Caco-2 (cell line): Measurements from ENCODE around the gene EFHC1. TPM values are rescaled to one million over a fixed set of nuclear protein-coding genes. Genes with fewer than 3 reads are reported as not detected.

Experiments
- BruUV-seq: library from RNA; stranded (reverse); fragments of 400-500 nt; replicated peaks from 2 replicates; lab custom pipeline; 2021; lab: Mats Ljungman, UMichigan
- CTCF ChIA-PET: fragments of 300-600 bp; sonication (Branson Sonifier 250); formaldehyde crosslinking; loops from one replicate; lab custom pipeline; 2022; ENCODE audit warnings: antibody characterized with exemption; lab: Charles Lee
- POLR2A ChIA-PET: fragments of 300-600 bp; sonication (Branson Sonifier 250); formaldehyde crosslinking; loops from one replicate; lab custom pipeline; 2022; ENCODE audit warnings: antibody characterized with exemption; lab: Charles Lee
- DNase-seq, 2 experiments: peaks; one replicate each; pipeline versions ENCODE4 v3.0.0 to v3.0.0-alpha.2; 2020 to 2022
- H3K27me3 ChIP-seq: replicated peaks from 2 replicates; pipeline ENCODE4 v1.6.0; 2011; ENCODE audit warnings: low read length; ENCODE audit not compliant: control insufficient read depth, insufficient read depth
- H3K36me3 ChIP-seq: 2 replicates; pipeline ENCODE4 v1.5.1; 2011; ENCODE audit warnings: low read length; ENCODE audit not compliant: control insufficient read depth, insufficient read depth
- H3K4me1 ChIP-seq: fragments of 250-450 bp; sonication (Bioruptor Pico); 2 replicates; pipeline ENCODE4 v1.5.1; 2020; ENCODE audit warnings: mild to moderate bottlenecking
- H3K4me3 ChIP-seq: 2 replicates; pipeline ENCODE4 v1.5.1; 2011; ENCODE audit warnings: low read depth, mild to moderate bottlenecking, control low read depth, low read length
- H3K9me3 ChIP-seq: fragments of 250-450 bp; sonication (Bioruptor Pico); 2 replicates; pipeline ENCODE4 v1.5.1; 2020; ENCODE audit warnings: mild to moderate bottlenecking, moderate library complexity
- H3K27ac Mint-ChIP-seq: one replicate; pipeline ENCODE4 v1.8.0; 2022; ENCODE audit warnings: mixed read lengths; ENCODE audit not compliant: unreplicated experiment
- H3K27me3 Mint-ChIP-seq: one replicate; pipeline ENCODE4 v1.8.0; 2022; ENCODE audit warnings: mixed read lengths; ENCODE audit not compliant: insufficient read depth, unreplicated experiment
- H3K36me3 Mint-ChIP-seq: one replicate; pipeline ENCODE4 v1.8.0; 2022; ENCODE audit warnings: mild to moderate bottlenecking, mixed read lengths; ENCODE audit not compliant: insufficient read depth, unreplicated experiment
- H3K4me1 Mint-ChIP-seq: one replicate; pipeline ENCODE4 v1.8.0; 2022; ENCODE audit warnings: low read depth, mixed read lengths; ENCODE audit not compliant: unreplicated experiment
- H3K4me3 Mint-ChIP-seq: one replicate; pipeline ENCODE4 v1.8.0; 2022; ENCODE audit warnings: mild to moderate bottlenecking, moderate library complexity, mixed read lengths; ENCODE audit not compliant: unreplicated experiment
- H3K9me3 Mint-ChIP-seq: one replicate; pipeline ENCODE4 v1.8.0; 2022; ENCODE audit warnings: mixed read lengths; ENCODE audit not compliant: unreplicated experiment
- CTCF ChIP-seq, 2 experiments: fragments of 200-600 bp in 1 of 2; IDR thresholded peaks; 1 replicate in 1 of 2; 2 replicates in 1 of 2; pipeline versions ENCODE4 v1.5.1 to v1.8.0; 2011 to 2022; ENCODE audit warnings: antibody characterized with exemption in 1 of 2, control low read depth in 1 of 2, inconsistent platforms in 1 of 2, low read depth in 1 of 2, low read length in 1 of 2, mild to moderate bottlenecking in 1 of 2, moderate library complexity in 1 of 2; ENCODE audit not compliant: insufficient read depth in 1 of 2, severe bottlenecking in 1 of 2, unreplicated experiment in 1 of 2
- intact Hi-C: fragments of 100-400 bp; cut with micrococcal nuclease; formaldehyde crosslinking; loops from one replicate; pipeline ENCODE4 v1.10.0; 2022; ENCODE audit not compliant: unreplicated experiment
- total RNA-seq: library from RNA; stranded (reverse); gene quantifications from 2 replicates; pipeline ENCODE4 v1.2.3, GENCODE V29; 2022

The EFHC1 gene
- total RNA-seq, 1 experiment from 2014 or later = 14.6 TPM

- no peaks in the 10 kb centered on the region for H3K27me3 ChIP-seq
- intact Hi-C loops = loop anchor here (5.0 kb wide), 3 partner anchors 96 to 166 kb away; no protein-coding TSS in a partner anchor
- Mint-ChIP-seq H3K27me3 (no peaks in the 10 kb centered on the region), H3K36me3 (peaks cover 37% of the 10 kb centered on the region), H3K4me1 (no peaks in the 10 kb centered on the region), H3K4me3 (no peak overlapping the region), H3K9me3 (no peaks in the 10 kb centered on the region), H3K27ac (no peak overlapping the region)
- POLR2A ChIA-PET = no interaction called here
- no peaks in the 10 kb centered on the region for H3K36me3 ChIP-seq
- no peak overlapping the region for H3K4me3 ChIP-seq
- no peak for DNase-seq
- H3K9me3 ChIP-seq = no peaks in the 10 kb centered on the region
- BruUV-seq = no TSS peak
- CTCF ChIA-PET = interaction anchor here (1.3 kb wide), 1 partner anchor 167 kb away, joined by 3 read pairs; no protein-coding TSS in a partner anchor
- TF ChIP-seq CTCF (IDR thresholded peaks at IDR 0.05; ENCODE audit: insufficient read depth in 1 of 2, low read depth in 1 of 2, low read length in 1 of 2, severe bottlenecking in 1 of 2, unreplicated experiment in 1 of 2) = no peak
- H3K4me1 ChIP-seq = no peaks in the 10 kb centered on the region
Observed at GRCh38 chr6:52496631-52497030, 76.5 kb downstream of the EFHC1 start.

- POLR2A ChIA-PET = no interaction called here
Observed at GRCh38 chr6:52497652-52498408, 77.7 kb downstream of the EFHC1 start.

More at GRCh38 chr6:52497652-52498408, 77.7 kb downstream of the EFHC1 start:
- Mint-ChIP-seq H3K27me3 (no peaks in the 10 kb centered on the region), H3K27ac (no peak overlapping the region), H3K4me3 (no peak overlapping the region), H3K4me1 (no peaks in the 10 kb centered on the region), H3K9me3 (no peaks in the 10 kb centered on the region), H3K36me3 (peaks cover 42% of the 10 kb centered on the region)
- no peak for DNase-seq
- Histone ChIP-seq H3K36me3 (no peaks in the 10 kb centered on the region), H3K9me3 (no peaks in the 10 kb centered on the region), H3K4me1 (no peaks in the 10 kb centered on the region), H3K27me3 (no peaks in the 10 kb centered on the region), H3K4me3 (no peak overlapping the region)
- intact Hi-C loops = loop anchor here (5.0 kb wide), 3 partner anchors 94 to 164 kb away; no protein-coding TSS in a partner anchor
- no peak for TF ChIP-seq CTCF (IDR thresholded peaks at IDR 0.05; ENCODE audit: insufficient read depth in 1 of 2, low read depth in 1 of 2, low read length in 1 of 2, severe bottlenecking in 1 of 2, unreplicated experiment in 1 of 2)
- BruUV-seq = TSS peak; percentile 17
- CTCF ChIA-PET = no interaction called here
